ENCODE data around the gene ZNF385C. TPM values are rescaled to one million over a fixed set of nuclear protein-coding genes. Genes with fewer than 3 reads are reported as not detected.
"Not testable (repeated sequence)": the region's sequence is repeated elsewhere in the genome, so short reads cannot be mapped to it uniquely, and the experiment has no call there.

The ZNF385C gene
- total and polyA plus RNA-seq, 2 donors (not counting 1 experiment from before 2014, with no cell fraction given), result 0.33 to 1.1 TPM

DNA sequence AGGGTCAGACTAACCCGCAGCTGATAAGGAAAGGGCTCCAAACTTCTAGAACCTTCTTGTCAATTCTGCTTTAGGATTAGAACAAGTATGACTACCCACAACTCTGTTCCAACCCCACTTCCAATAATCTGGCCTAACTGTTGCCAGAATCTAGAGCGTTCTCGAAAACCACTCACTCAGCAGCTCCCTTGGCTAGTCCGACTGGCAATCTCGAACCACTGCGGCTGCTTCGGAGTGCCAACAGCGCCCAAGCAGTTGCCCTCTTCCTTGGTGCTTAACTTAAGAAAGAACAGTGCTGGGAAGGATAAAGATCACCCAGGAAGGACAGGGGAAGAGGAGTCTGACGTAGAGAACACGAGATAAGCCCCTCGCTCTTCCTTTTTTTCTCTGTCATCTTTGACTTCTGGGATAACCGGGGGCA, 81.9 kb downstream of the ZNF385C start:
- Histone ChIP-seq H3K27ac (ENCODE audit: low read length in 2 of 2) (peak overlapping the region; percentile 91 to 95), H3K4me3 (ENCODE audit: control extremely low read depth in 1 of 5, extremely low read depth in 1 of 5, insufficient read depth in 1 of 5, low read depth in 2 of 5, low read length in 4 of 5) (peak overlapping the region; percentile 86 to 99 (median 97)), H3K9ac (ENCODE audit: low read length) (peak overlapping the region; percentile 100), H3K79me2 (ENCODE audit: control insufficient read depth, insufficient read depth, low read length) (peaks cover 90% of the 10 kb centered on the region), H3K4me1 (ENCODE audit: control insufficient read depth in 2 of 2, insufficient read depth in 2 of 2, low read length in 2 of 2) (peaks cover 36 to 45% of the 10 kb centered on the region in 2 donors), H2AFZ (ENCODE audit: insufficient read depth, low read depth, low read length, poor library complexity, severe bottlenecking) (peak overlapping the region; percentile 94), H3K9me3 (ENCODE audit: control extremely low read depth in 1 of 3, control insufficient read depth in 2 of 3, insufficient read depth in 1 of 3, low read length in 2 of 3) (no peaks in the 10 kb centered on the region), H3K27me3 (replicated peaks in 1 of 4; ENCODE audit: control extremely low read depth in 1 of 4, control insufficient read depth in 3 of 4, insufficient read depth in 4 of 4, low read length in 3 of 4) (no peaks in the 10 kb centered on the region), H3K4me2 (replicated peaks; ENCODE audit: low read depth, low read length, poor library complexity, severe bottlenecking) (peak overlapping the region; percentile 91), H4K20me1 (ENCODE audit: control insufficient read depth, insufficient read depth, low read length, poor library complexity, severe bottlenecking) (peaks cover 22% of the 10 kb centered on the region), H3K36me3 (replicated peaks in 1 of 2; ENCODE audit: control extremely low read depth in 1 of 2, control insufficient read depth in 1 of 2, extremely low read depth in 1 of 2, insufficient read depth in 2 of 2, low read length in 1 of 2) (no peaks in the 10 kb centered on the region)
- intact Hi-C loops (cut with micrococcal nuclease), result loop anchor here (2.0 to 5.0 kb wide), 2 partner anchors 98 to 1199 kb away; partner anchors contain the start of gene ACLY
- Mint-ChIP-seq H3K4me3 (peak overlapping the region; percentile 100), H3K9me3 (ENCODE audit: insufficient read depth) (no peaks in the 10 kb centered on the region), H3K27ac (peak overlapping the region; percentile 99), H3K27me3 (no peaks in the 10 kb centered on the region), H3K4me1 (peaks cover 69% of the 10 kb centered on the region)
- 1% methylated on average over 7 of the region's 12 CpGs for WGBS (ENCODE audit: insufficient coverage)
- ChIA-PET POLR2A (interaction anchor here (0.9 to 3.6 kb wide), 4 partner anchors 50 to 273 kb away, joined by 3 to 32 read pairs (median 4); partner anchors contain the start of genes CNP, KAT2A and ODAD4), CTCF (interaction anchor here (0.9 to 8.2 kb wide), 14 partner anchors 8 to 104 kb away, joined by 3 to 90 read pairs (median 4); partner anchors contain the start of gene CNP)
- no peak for DNase-seq
- no peak for TF ChIP-seq EZH2 (IDR thresholded peaks at IDR 0.05; ENCODE audit: borderline replicate concordance, insufficient read depth, low read depth, low read length, poor library complexity, severe bottlenecking)
- TF ChIP-seq, protein P1, sequence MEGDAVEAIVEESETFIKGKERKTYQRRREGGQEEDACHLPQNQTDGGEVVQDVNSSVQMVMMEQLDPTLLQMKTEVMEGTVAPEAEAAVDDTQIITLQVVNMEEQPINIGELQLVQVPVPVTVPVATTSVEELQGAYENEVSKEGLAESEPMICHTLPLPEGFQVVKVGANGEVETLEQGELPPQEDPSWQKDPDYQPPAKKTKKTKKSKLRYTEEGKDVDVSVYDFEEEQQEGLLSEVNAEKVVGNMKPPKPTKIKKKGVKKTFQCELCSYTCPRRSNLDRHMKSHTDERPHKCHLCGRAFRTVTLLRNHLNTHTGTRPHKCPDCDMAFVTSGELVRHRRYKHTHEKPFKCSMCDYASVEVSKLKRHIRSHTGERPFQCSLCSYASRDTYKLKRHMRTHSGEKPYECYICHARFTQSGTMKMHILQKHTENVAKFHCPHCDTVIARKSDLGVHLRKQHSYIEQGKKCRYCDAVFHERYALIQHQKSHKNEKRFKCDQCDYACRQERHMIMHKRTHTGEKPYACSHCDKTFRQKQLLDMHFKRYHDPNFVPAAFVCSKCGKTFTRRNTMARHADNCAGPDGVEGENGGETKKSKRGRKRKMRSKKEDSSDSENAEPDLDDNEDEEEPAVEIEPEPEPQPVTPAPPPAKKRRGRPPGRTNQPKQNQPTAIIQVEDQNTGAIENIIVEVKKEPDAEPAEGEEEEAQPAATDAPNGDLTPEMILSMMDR (IDR thresholded peaks at IDR 0.05), result no peak
- no peak for ATAC-seq (ENCODE audit: low read depth)

DNA sequence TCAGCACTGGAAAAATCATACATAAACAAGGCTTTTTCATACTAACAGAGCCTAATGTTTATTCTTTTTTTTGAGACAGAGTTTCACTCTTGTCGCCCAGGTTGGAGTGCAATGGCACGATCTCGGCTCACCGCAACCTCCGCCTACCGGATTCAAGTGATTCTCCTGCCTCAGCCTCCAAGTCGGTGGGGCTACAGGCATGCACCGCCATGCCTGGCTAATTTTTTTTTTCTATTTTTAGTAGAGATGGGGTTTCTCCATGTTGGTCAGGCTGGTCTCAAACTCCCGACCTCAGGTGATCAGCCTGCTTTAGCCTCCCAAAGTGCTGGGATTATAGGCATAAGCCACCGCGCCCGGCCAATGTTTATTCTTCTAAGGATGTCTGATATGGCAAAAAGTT, 84.5 kb downstream of the ZNF385C start:
- H3K4me2 ChIP-seq (replicated peaks; ENCODE audit: low read depth, low read length, poor library complexity, severe bottlenecking); H3K27ac ChIP-seq (ENCODE audit: low read length in 2 of 2); intact Hi-C loops (cut with micrococcal nuclease); H2AFZ ChIP-seq (ENCODE audit: insufficient read depth, low read depth, low read length, poor library complexity, severe bottlenecking); H3K27ac Mint-ChIP-seq; H3K9me3 Mint-ChIP-seq (ENCODE audit: insufficient read depth); H3K4me3 ChIP-seq (ENCODE audit: control extremely low read depth in 1 of 5, extremely low read depth in 1 of 5, insufficient read depth in 1 of 5, low read depth in 2 of 5, low read length in 4 of 5); H3K9ac ChIP-seq (ENCODE audit: low read length); H3K36me3 ChIP-seq (replicated peaks in 1 of 2; ENCODE audit: control extremely low read depth in 1 of 2, control insufficient read depth in 1 of 2, extremely low read depth in 1 of 2, insufficient read depth in 2 of 2, low read length in 1 of 2); H3K27me3 ChIP-seq (replicated peaks in 1 of 4; ENCODE audit: control extremely low read depth in 1 of 4, control insufficient read depth in 3 of 4, insufficient read depth in 4 of 4, low read length in 3 of 4); H3K9me3 ChIP-seq (ENCODE audit: control extremely low read depth in 1 of 3, control insufficient read depth in 2 of 3, insufficient read depth in 1 of 3, low read length in 2 of 3); DNase-seq; H3K27me3 Mint-ChIP-seq; ATAC-seq (ENCODE audit: low read depth): not testable (repeated sequence)
- peaks cover 67% of the 10 kb centered on the region for H3K4me1 Mint-ChIP-seq
- Histone ChIP-seq H3K4me1 (ENCODE audit: control insufficient read depth in 2 of 2, insufficient read depth in 2 of 2, low read length in 2 of 2) (peaks cover 22 to 35% of the 10 kb centered on the region in 2 donors), H3K79me2 (ENCODE audit: control insufficient read depth, insufficient read depth, low read length) (peaks cover 97% of the 10 kb centered on the region), H4K20me1 (ENCODE audit: control insufficient read depth, insufficient read depth, low read length, poor library complexity, severe bottlenecking) (peaks cover 49% of the 10 kb centered on the region)
- H3K4me3 Mint-ChIP-seq, result peak overlapping the region; percentile 23
- WGBS (ENCODE audit: insufficient coverage), result 100% methylated on average over 6 of the region's 12 CpGs
- CTCF ChIA-PET, result interaction anchor here (3.0 kb wide), 1 partner anchor 51 kb away, joined by 15 read pairs; no protein-coding TSS in a partner anchor
- POLR2A ChIA-PET, result interaction anchor here (0.6 kb wide), 1 partner anchor 299 kb away, joined by 3 read pairs; no protein-coding TSS in a partner anchor

DNA sequence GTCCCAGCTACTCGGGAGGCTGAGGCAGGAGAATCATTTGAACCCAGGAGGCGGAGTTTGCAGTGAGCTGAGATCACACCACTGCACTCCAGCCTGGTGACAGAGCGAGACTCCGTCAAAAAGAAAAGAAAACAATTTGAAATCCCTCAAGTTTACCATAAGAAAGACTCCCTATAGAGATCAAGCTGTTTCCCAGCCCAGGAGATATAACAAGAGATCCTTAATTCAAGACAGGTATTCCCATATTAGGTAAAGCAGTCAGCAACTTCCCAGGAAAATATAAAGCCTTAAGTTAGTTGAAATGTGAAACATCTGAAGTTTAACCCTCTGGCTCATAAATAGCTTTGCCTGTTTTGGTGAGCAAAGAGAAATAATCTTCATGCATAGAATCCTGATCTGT, 85.9 kb downstream of the ZNF385C start:
- H3K36me3 ChIP-seq (replicated peaks in 1 of 2; ENCODE audit: control extremely low read depth in 1 of 2, control insufficient read depth in 1 of 2, extremely low read depth in 1 of 2, insufficient read depth in 2 of 2, low read length in 1 of 2); H3K9me3 ChIP-seq (ENCODE audit: control extremely low read depth in 1 of 3, control insufficient read depth in 2 of 3, insufficient read depth in 1 of 3, low read length in 2 of 3); H3K4me3 Mint-ChIP-seq; H3K27me3 ChIP-seq (replicated peaks in 1 of 4; ENCODE audit: control extremely low read depth in 1 of 4, control insufficient read depth in 3 of 4, insufficient read depth in 4 of 4, low read length in 3 of 4); H2AFZ ChIP-seq (ENCODE audit: insufficient read depth, low read depth, low read length, poor library complexity, severe bottlenecking); H3K9ac ChIP-seq (ENCODE audit: low read length); H3K27ac ChIP-seq (ENCODE audit: low read length in 2 of 2); H3K27ac Mint-ChIP-seq; H3K4me3 ChIP-seq (ENCODE audit: control extremely low read depth in 1 of 5, extremely low read depth in 1 of 5, insufficient read depth in 1 of 5, low read depth in 2 of 5, low read length in 4 of 5); intact Hi-C loops (cut with micrococcal nuclease); POLR2A ChIA-PET; H3K27me3 Mint-ChIP-seq; H3K4me2 ChIP-seq (replicated peaks; ENCODE audit: low read depth, low read length, poor library complexity, severe bottlenecking); H3K9me3 Mint-ChIP-seq (ENCODE audit: insufficient read depth); DNase-seq; ATAC-seq (ENCODE audit: low read depth): not testable (repeated sequence)
- CTCF ChIA-PET, result interaction anchor here (0.9 to 3.0 kb wide), 4 partner anchors 14 to 101 kb away, joined by 3 to 15 read pairs (median 4); no protein-coding TSS in a partner anchor
- peaks cover 57% of the 10 kb centered on the region for H4K20me1 ChIP-seq (ENCODE audit: control insufficient read depth, insufficient read depth, low read length, poor library complexity, severe bottlenecking)
- H3K4me1 Mint-ChIP-seq, result peaks cover 57% of the 10 kb centered on the region
- peaks cover 100% of the 10 kb centered on the region for H3K79me2 ChIP-seq (ENCODE audit: control insufficient read depth, insufficient read depth, low read length)
- 100% methylated on average over 2 of the region's 4 CpGs for WGBS (ENCODE audit: insufficient coverage)
- peaks cover 16 to 26% of the 10 kb centered on the region in 2 donors for H3K4me1 ChIP-seq (ENCODE audit: control insufficient read depth in 2 of 2, insufficient read depth in 2 of 2, low read length in 2 of 2)

Measured in B cell (primary cell).